Measurements from ENCODE around the gene KCNJ14.

KCNJ14 gene

GRCh38 chr19:48510421-48511268 lies 55.3 kb downstream of the KCNJ14 start:
- no peak for FAIRE-seq

DNA sequence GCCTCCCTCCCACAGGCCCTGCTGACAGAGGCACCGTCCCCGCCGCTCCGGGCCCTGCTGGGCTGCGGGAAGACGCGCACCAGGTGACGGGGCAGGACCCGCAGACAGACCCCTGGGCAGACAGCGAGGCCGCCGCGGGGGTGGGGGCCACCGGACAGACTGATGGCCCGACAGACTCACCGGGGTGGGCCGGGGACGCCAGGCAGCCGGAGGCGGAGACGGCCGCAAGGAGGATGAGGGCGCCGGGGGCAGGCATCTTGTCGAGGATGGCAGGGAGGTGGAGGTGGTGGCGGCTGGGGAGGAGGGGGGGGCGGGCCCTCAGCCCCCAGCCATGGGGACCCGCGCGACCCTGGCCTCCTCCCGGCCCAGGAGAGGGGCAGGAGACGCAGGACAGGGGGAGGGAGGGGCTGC lies 56.0 kb downstream of the KCNJ14 start:
- FAIRE-seq = no peak

DNA sequence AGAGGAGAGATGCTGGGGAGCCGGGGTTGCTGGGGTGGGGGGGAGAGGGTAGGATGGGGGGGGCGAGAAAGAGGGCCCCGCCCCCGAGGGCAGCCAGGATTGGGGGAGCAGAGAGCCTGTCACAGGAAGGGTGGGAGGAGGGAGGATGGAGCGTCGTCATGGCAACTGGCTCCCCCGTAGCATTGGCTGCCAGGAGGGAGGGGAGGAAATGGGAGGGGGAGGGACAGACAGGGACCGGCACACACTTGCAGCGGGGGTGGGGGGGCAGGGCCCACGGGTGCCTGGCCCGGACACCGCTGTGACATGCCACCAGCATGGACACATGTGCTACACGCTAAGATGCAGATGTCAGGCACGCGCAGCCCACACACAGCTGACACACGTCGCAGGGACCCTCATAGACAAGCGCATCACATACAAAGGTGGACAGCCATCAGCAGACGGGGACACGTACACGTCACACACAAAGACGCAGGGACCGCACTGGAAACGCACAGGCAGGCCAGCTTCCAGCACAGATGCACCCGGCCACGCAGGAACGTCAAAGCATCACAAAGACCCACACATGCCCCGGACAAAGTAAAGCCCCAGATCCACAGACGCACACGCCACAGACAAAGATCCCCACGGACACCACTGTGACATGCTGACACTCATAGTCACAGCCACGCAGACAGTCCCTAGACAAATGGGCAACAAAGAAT lies 56.6 kb downstream of the KCNJ14 start, which contains the start of gene LMTK3:
LMTK3 (minus strand) TSS at position 36 of the 704 bp plus-strand sequence. CDS start 259 bp downstream, outside the sequence.
- FAIRE-seq = no peak

GRCh38 chr19:48512504-48513288 lies 57.3 kb downstream of the KCNJ14 start:
- FAIRE-seq = no peak

- FAIRE-seq = no peak
Measured at GRCh38 chr19:48513289-48514122, 58.1 kb downstream of the KCNJ14 start.

DNA sequence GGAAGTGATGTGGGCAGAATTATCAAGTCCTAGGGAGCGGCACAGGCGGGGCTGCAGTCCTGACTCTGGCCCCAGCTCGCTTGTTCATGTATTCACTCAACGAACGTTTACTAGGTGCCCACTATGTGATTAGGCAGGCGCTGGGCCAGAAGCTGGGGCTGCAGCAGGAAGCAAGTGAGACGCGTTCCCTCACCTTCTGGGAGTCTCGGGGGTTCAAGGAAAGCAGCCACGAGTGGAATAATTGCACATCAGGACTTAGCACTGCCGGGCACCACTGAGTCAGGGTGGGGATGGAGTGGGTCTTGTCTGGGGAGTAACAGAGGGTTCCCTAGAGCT lies 58.7 kb downstream of the KCNJ14 start:
- no peak for FAIRE-seq

- no peak for FAIRE-seq
Measured at GRCh38 chr19:48516536-48516935, 61.2 kb downstream of the KCNJ14 start.

Measured in G401.6 (cell line).